Activated naive CD4-positive, alpha-beta T cell treated with anti-CD3 and anti-CD28 coated beads, Interleukin-2, amount 10 ng/mL, durations not matched to agents 7 days and 5 days (primary cell): ENCODE data around the gene LSM7.

Experiments
- CTCF ChIA-PET: fragments of 350-600 bp; sonication (Branson Sonifier 250); formaldehyde crosslinking; loops from one replicate; lab custom pipeline; 2021; ENCODE audit warnings: antibody characterized with exemption; lab: Charles Lee
- DNase-seq: peaks from one replicate; pipeline ENCODE4 v3.0.0-alpha.2; 2020
- H3K27ac Mint-ChIP-seq: one replicate; pipeline ENCODE4 v1.8.0; 2021; ENCODE audit warnings: mild to moderate bottlenecking, moderate library complexity, mixed read lengths
- H3K27me3 Mint-ChIP-seq: one replicate; pipeline ENCODE4 v1.8.0; 2021; ENCODE audit warnings: mild to moderate bottlenecking, mixed read lengths
- H3K36me3 Mint-ChIP-seq: one replicate; pipeline ENCODE4 v1.8.0; 2021; ENCODE audit warnings: mixed read lengths
- H3K4me1 Mint-ChIP-seq: one replicate; pipeline ENCODE4 v1.8.0; 2021; ENCODE audit warnings: mixed read lengths
- H3K4me3 Mint-ChIP-seq: one replicate; pipeline ENCODE4 v1.8.0; 2021; ENCODE audit warnings: mild to moderate bottlenecking, moderate library complexity, mixed read lengths
- H3K9me3 Mint-ChIP-seq: one replicate; pipeline ENCODE4 v1.8.0; 2021; ENCODE audit warnings: mixed read lengths

The LSM7 gene

GRCh38 chr19:2336528-2337328 lies 8.3 kb upstream of the LSM7 start:
- no peak for DNase-seq
- H3K36me3 Mint-ChIP-seq: peaks cover 26% of the 10 kb centered on the region
- no peaks in the 10 kb centered on the region for H3K27me3 Mint-ChIP-seq
- H3K9me3 Mint-ChIP-seq: peaks cover 14% of the 10 kb centered on the region
- peaks cover 21% of the 10 kb centered on the region for H3K4me1 Mint-ChIP-seq
- CTCF ChIA-PET: no interaction called here
- no peak overlapping the region for H3K4me3 Mint-ChIP-seq
- no peak overlapping the region for H3K27ac Mint-ChIP-seq

- H3K27ac Mint-ChIP-seq: peak overlapping the region; percentile 1
- H3K27me3 Mint-ChIP-seq: no peaks in the 10 kb centered on the region
- peaks cover 24% of the 10 kb centered on the region for H3K36me3 Mint-ChIP-seq
- H3K9me3 Mint-ChIP-seq: peaks cover 14% of the 10 kb centered on the region
- H3K4me1 Mint-ChIP-seq: peaks cover 29% of the 10 kb centered on the region
- H3K4me3 Mint-ChIP-seq: no peak overlapping the region
- CTCF ChIA-PET: no interaction called here
- DNase-seq: no peak
These were observed 7.5 kb upstream of the LSM7 start for GRCh38 chr19:2335848-2336247.

- Mint-ChIP-seq H3K36me3 (peaks cover 25% of the 10 kb centered on the region), H3K4me1 (peaks cover 36% of the 10 kb centered on the region)
These were observed 6.8 kb upstream of the LSM7 start for GRCh38 chr19:2334986-2335846.

DNA sequence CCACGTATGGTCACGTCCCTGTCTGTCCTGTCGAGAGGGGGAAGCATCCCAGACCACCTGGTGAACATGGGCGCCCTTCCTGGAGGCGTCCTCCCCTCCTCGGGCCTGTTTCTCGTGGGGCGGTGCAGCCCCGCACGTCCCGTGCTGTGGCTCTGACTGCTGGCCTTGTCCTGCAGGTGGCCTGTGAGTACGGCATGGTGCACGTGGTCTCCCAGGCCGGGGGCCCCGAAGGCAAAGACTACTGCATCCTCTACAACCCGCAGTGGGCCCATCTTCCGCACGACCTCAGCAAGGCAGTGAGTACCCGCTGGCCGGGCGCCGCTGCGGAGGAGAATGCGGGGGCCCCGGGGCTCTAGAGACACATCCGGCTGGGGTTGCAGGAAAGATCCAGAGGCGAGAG lies 6.0 kb upstream of the LSM7 start:
- H3K4me1 Mint-ChIP-seq: peaks cover 42% of the 10 kb centered on the region
- CTCF ChIA-PET: no interaction called here

More at GRCh38 chr19:2334986-2335846, 6.8 kb upstream of the LSM7 start:
- Mint-ChIP-seq H3K9me3 (peaks cover 14% of the 10 kb centered on the region), H3K27me3 (no peaks in the 10 kb centered on the region), H3K27ac (no peak overlapping the region), H3K4me3 (no peak overlapping the region)
- DNase-seq: peak; percentile 38
- CTCF ChIA-PET: no interaction called here

GRCh38 chr19:2333807-2334211 lies 5.4 kb upstream of the LSM7 start:
- no peaks in the 10 kb centered on the region for H3K27me3 Mint-ChIP-seq
- no peak for DNase-seq
- CTCF ChIA-PET: no interaction called here
- no peak overlapping the region for H3K4me3 Mint-ChIP-seq
- H3K27ac Mint-ChIP-seq: peak overlapping the region; percentile 80
- H3K9me3 Mint-ChIP-seq: peaks cover 14% of the 10 kb centered on the region
- peaks cover 31% of the 10 kb centered on the region for H3K36me3 Mint-ChIP-seq
- peaks cover 46% of the 10 kb centered on the region for H3K4me1 Mint-ChIP-seq

More for the DNA sequence above, 6.0 kb upstream of the LSM7 start:
- no peak for DNase-seq
- peaks cover 28% of the 10 kb centered on the region for H3K36me3 Mint-ChIP-seq
- H3K27ac Mint-ChIP-seq: no peak overlapping the region
- H3K27me3 Mint-ChIP-seq: no peaks in the 10 kb centered on the region
- no peak overlapping the region for H3K4me3 Mint-ChIP-seq
- peaks cover 14% of the 10 kb centered on the region for H3K9me3 Mint-ChIP-seq

DNA sequence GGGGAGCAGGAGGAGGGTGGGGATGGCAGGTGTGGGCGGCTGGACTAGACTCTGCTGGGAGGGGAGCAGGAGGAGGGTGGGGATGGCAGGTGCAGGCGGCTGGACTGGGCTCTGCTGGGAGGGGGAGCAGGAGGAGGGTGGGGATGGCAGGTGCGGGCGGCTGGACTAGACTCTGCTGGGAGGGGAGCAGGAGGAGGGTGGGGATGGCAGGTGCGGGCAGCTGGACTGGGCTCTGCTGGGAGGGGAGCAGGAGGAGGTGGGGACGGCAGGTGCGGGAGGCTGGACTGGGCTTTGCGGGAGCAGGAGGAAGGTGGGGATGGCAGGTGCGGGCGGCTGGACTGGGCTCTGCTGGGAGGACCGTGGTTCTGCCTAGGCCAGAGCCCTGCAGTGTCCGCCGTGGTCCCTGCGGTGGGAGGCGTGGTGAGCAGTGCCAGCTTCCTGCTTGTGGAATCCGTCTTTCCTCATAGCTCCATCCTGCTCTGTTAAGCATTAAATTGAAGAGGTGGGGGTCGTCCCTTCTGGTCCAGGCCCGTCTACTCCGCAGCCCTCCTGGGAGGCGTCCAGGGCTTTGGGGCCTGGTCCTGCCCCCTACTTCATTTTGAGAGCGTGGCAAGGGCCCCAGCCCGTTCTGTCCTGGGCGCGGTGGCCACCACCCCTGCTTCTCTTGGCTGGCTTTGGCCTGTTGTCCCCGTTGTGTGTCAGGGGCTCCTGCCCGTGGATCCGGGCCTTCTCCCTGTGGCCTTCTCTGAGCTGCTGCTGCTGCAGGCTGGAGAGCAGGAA lies 4.8 kb upstream of the LSM7 start:
- no peaks in the 10 kb centered on the region for H3K27me3 Mint-ChIP-seq
- no peak overlapping the region for H3K4me3 Mint-ChIP-seq
- H3K9me3 Mint-ChIP-seq: peaks cover 14% of the 10 kb centered on the region
- peaks cover 48% of the 10 kb centered on the region for H3K4me1 Mint-ChIP-seq
- CTCF ChIA-PET: no interaction called here
- peaks cover 33% of the 10 kb centered on the region for H3K36me3 Mint-ChIP-seq
- peak overlapping the region; percentile 80 for H3K27ac Mint-ChIP-seq
- no peak for DNase-seq

DNA sequence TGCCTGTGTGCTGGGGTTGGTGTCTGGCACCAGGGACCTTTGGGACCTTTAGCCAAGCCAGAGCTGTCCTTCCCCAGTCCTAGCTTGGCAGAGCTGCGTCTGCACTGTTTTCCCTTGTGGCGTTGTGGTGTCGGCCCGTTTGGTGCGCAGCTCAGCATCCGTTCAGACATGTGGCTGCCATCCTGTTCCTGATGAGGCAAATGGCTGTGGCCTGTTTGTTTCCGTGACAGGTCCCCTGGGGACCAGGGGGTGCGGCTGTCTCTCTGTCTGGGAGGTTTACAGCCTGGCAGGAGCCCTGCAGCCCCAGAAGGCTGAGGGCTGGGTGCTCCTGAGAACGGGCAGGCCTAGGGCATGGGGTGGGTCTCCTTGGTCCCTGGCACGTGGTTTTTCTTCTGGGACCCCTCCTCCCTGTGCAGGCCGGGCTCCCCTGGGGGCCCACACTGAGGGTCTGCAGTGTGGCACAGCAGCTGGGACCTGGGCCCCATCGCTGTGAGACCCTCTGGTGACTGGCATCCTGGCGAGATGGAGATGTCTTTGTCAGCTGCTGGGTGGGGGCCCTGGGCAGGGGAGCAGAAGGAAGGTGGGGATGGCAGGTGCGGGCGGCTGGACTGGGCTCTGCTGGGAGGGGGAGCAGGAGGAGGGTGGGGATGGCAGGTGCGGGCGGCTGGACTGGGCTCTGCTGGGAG lies 4.1 kb upstream of the LSM7 start:
- Mint-ChIP-seq H3K4me3 (peak overlapping the region; percentile 55), H3K27me3 (no peaks in the 10 kb centered on the region), H3K9me3 (peaks cover 14% of the 10 kb centered on the region), H3K27ac (peak overlapping the region; percentile 88), H3K4me1 (peaks cover 52% of the 10 kb centered on the region), H3K36me3 (peaks cover 35% of the 10 kb centered on the region)
- CTCF ChIA-PET: interaction anchor here (0.9 to 1.9 kb wide), 2 partner anchors 61 to 93 kb away, joined by 3 to 8 read pairs; no protein-coding TSS in a partner anchor
- peak; percentile 83 for DNase-seq

- peak overlapping the region; percentile 88 for H3K27ac Mint-ChIP-seq
- peaks cover 35% of the 10 kb centered on the region for H3K36me3 Mint-ChIP-seq
- no peak overlapping the region for H3K4me3 Mint-ChIP-seq
- H3K9me3 Mint-ChIP-seq: peaks cover 14% of the 10 kb centered on the region
- CTCF ChIA-PET: interaction anchor here (0.9 to 1.9 kb wide), 2 partner anchors 62 to 93 kb away, joined by 3 to 8 read pairs; no protein-coding TSS in a partner anchor
- peaks cover 60% of the 10 kb centered on the region for H3K4me1 Mint-ChIP-seq
- DNase-seq: no peak
- no peaks in the 10 kb centered on the region for H3K27me3 Mint-ChIP-seq
These were observed 3.3 kb upstream of the LSM7 start for GRCh38 chr19:2331601-2332246.

DNA sequence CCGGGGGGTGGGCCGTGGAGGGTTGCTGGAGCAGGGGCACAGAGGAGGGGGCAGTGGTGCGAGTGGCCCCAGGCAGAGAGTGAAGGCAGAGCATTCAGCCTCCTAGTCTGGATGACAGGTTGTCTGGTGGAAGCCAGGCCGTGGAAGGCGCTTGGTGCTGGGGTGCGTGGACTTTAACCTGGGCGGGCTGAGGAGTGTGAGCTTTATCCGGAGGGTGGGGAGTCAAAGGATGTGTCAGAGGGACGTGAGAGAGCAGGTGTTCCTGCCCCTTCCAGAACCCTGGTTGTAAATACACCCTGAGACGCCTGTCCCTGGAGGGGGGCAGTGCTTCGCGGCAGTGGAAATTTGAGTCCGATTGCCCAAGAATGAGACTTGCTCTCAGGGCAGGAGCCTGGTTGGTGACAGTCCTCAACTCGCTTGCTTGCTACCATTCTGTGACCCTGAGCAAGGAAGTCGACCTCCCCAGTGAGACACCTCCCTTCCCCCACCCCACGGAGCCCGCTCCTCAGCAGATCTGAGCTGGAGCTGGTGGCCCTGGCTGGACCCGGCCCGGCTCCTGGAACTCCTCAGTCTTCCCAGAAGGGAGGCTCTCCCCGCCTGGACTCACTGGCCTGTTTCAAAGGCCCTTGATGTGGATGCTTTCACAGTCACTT lies 2.4 kb upstream of the LSM7 start:
- DNase-seq: no peak
- Mint-ChIP-seq H3K4me3 (peak overlapping the region; percentile 57), H3K36me3 (peaks cover 33% of the 10 kb centered on the region), H3K27me3 (no peaks in the 10 kb centered on the region), H3K4me1 (peaks cover 67% of the 10 kb centered on the region), H3K27ac (peak overlapping the region; percentile 88), H3K9me3 (peaks cover 6% of the 10 kb centered on the region)
- CTCF ChIA-PET: interaction anchor here (0.6 to 1.9 kb wide), 2 partner anchors 92 to 318 kb away, joined by 3 to 8 read pairs; no protein-coding TSS in a partner anchor

- peaks cover 2% of the 10 kb centered on the region for H3K9me3 Mint-ChIP-seq
These were observed 1.9 kb upstream of the LSM7 start for GRCh38 chr19:2330255-2330631.

DNA sequence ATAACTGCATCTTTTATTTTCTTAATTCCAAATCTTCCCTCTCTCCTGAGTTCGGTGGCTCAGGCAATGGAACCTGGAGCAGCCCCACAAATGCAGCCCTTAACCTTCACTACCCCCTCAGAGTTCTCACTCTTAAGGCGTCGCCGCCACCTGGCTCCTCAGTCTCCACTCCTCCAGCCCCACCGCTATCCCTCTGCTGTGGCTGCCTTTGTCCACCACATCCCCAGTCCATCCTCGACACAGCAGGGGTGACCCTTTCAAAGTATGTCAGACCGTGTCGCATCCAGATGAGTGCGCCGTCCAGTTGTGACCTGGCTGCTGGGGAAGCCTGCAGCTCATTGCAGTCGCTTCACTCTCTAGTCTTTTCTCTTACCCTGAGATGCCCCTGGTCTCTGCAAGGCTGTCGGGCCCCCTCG lies 1.1 kb upstream of the LSM7 start:
- Mint-ChIP-seq H3K27me3 (no peaks in the 10 kb centered on the region), H3K4me3 (peak overlapping the region; percentile 97), H3K4me1 (peaks cover 75% of the 10 kb centered on the region), H3K36me3 (peaks cover 31% of the 10 kb centered on the region), H3K9me3 (no peaks in the 10 kb centered on the region), H3K27ac (peak overlapping the region; percentile 93)
- DNase-seq: no peak
- CTCF ChIA-PET: interaction anchor here (1.2 kb wide), 1 partner anchor 62 kb away, joined by 3 read pairs; no protein-coding TSS in a partner anchor

More at GRCh38 chr19:2330255-2330631, 1.9 kb upstream of the LSM7 start:
- no peak for DNase-seq
- CTCF ChIA-PET: interaction anchor here (0.6 to 1.2 kb wide), 2 partner anchors 62 to 318 kb away, joined by 3 read pairs; no protein-coding TSS in a partner anchor
- H3K36me3 Mint-ChIP-seq: peaks cover 33% of the 10 kb centered on the region
- no peaks in the 10 kb centered on the region for H3K27me3 Mint-ChIP-seq
- H3K27ac Mint-ChIP-seq: peak overlapping the region; percentile 76
- peaks cover 71% of the 10 kb centered on the region for H3K4me1 Mint-ChIP-seq
- peak overlapping the region; percentile 57 for H3K4me3 Mint-ChIP-seq

GRCh38 chr19:2329149-2329478 lies 728 bp upstream of the LSM7 start:
- no peaks in the 10 kb centered on the region for H3K9me3 Mint-ChIP-seq
- H3K4me1 Mint-ChIP-seq: peaks cover 77% of the 10 kb centered on the region
- H3K36me3 Mint-ChIP-seq: peaks cover 35% of the 10 kb centered on the region

More at GRCh38 chr19:2329149-2329478, 728 bp upstream of the LSM7 start:
- CTCF ChIA-PET: interaction anchor here (1.2 kb wide), 1 partner anchor 63 kb away, joined by 3 read pairs; no protein-coding TSS in a partner anchor
- H3K27ac Mint-ChIP-seq: peak overlapping the region; percentile 93
- H3K4me3 Mint-ChIP-seq: peak overlapping the region; percentile 97
- DNase-seq: no peak
- no peaks in the 10 kb centered on the region for H3K27me3 Mint-ChIP-seq
